NCI-H1105 treated with DMSO at 0.1 percent for 48 hours (cell line): ENCODE measurements around the gene PIK3C2A.

Source experiments
- DNase-seq: peaks from one replicate; lab custom pipeline; 2025; lab: John Stamatoyannopoulos, UW

PIK3C2A gene

GRCh38 chr11:17159441-17159840 is 48.3 kb downstream of the PIK3C2A start:
- no peak for DNase-seq
